ENCODE data around the gene CNOT11. TPM values are rescaled to one million over a fixed set of nuclear protein-coding genes. Genes with fewer than 3 reads are reported as not detected.
"Not testable (repeated sequence)": the region's sequence is repeated elsewhere in the genome, so short reads cannot be mapped to it uniquely, and the experiment has no call there.

The CNOT11 gene
- polyA plus RNA-seq, 1 donor, result 34.3 TPM

DNA sequence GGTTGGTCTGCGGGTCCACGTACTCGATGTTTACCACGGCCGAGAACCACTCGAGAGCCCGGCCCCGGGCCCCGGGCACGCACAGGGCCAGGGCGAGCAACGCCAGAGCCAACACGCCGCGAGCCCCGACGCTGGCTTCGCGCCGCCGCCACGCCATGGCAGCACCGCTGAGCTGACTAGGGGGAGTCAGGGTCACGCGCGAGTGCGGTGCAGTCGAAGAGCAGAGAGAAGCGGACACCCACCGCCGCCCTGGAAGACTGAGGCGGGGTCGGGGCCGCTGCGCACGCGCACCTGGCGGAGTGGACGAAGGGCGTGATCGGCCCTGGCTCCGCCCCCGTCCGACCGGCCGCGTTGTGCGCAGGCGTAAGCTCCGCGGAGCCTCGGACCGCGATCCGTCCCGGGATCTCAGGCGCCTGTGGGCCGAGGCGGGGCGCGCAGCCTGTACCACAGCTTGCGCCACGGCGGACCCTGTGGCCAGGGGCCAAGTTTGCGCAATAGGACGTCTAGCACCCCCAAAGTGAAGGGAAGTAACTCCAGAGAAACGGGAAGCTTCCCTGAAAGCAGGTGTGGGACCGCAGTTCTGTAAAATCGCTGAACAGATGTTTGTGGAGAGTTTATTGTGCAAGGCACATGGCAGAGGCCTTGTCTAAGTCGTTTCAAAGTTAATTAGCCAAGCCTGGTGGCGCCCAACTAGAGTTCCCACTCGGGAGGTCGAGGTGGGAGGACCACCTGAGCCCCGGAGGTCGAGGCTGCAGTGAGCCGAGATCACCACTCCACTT is 55.9 kb downstream of the CNOT11 start, which contains the start of gene RNF149:
TSS of gene RNF149 (minus strand) at position 270 of the 779 bp plus-strand sequence. CDS start at position 157, 113 bp downstream.
- peak; percentile 72 for DNase-seq (ENCODE audit: low read depth)

DNA sequence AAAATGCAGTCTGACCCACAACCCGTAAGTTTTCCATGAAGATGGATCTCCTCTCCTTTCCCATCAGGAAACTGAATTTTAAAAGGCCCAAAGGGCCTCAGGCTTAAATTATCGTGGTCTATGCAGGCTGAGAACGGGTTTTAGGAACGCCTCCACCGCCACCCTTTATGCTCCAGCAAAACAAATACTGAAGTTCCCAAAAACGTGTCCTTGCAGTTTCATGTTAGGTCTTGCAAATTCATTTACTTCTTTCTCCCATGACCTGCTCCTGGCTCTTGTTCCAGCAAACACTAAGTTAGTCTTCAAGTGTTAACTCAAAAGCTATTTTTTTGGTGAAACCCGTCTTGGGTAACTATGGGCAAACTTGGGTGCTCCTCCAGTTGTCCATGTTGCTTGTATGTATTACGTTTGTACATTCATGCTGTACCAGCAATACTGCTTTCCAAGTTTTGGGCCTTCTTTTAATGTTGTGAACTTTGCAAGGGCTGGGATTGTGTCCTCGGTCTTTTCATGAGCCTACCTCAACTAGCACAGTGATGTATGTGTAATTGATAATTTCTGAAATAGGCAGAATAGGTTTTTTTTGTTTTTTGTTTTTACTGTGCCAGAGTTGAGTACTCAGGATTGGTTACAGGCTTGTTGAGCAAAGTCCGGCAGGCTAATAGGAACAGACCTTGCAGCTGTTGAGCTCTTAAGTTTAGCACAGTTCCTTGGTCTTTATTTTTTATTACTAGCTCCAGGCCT is 57.6 kb downstream of the CNOT11 start:
- no peak for DNase-seq (ENCODE audit: low read depth)

DNA sequence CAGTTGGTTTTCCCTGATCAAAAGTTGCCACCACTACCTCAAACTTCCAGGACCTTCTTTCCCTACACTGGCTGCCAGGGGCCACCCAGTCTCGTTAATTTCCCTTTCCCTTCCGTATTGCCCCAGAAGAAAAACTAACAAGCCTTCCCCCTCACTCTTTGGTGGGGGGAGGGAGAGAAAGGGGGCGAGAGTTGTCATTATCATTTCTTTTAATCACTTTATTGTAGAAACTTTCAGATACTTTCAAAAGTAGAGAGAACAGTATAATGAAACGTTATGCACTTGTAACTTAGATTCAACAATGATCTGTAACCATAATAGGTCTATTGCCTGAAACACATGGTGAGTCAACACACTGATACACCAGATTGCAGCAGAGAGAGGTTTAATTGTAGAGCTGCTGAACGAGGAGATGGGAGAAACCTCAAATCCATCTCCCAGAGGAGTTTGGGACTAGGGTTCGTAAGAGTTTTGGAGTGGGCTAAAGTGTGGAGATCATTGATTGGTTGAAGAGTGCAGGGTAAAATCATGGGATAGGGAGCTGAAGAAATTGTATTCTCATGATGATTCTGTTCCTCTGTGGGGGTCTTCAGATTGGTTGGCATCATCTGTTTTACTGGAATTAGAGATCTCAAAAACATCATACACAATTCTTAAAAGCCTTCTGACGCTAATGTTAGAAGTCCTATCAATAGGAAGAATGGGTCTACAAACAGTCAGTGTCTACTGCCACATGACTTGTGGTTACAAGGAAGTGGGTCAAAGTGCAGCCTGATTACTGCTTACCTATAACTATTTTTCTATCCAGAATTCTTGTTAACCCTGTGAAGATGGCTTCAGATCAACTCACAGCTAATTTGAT is 58.4 kb downstream of the CNOT11 start:
- DNase-seq (ENCODE audit: low read depth), result no peak

- no peak for DNase-seq (ENCODE audit: low read depth)
Measured at GRCh38 chr2:101311696-101312017, 59.0 kb downstream of the CNOT11 start.

- not testable (repeated sequence) for DNase-seq (ENCODE audit: low read depth)
Measured at GRCh38 chr2:101316568-101316967, 63.9 kb downstream of the CNOT11 start.

Other genes with a start within 250 kb of the CNOT11 start
- 26.2 TPM for gene TBC1D8, start 101.5 kb upstream of the CNOT11 start, polyA plus RNA-seq (ENCODE audit: insufficient read length)
- gene RNF149, start 55.8 kb downstream of the CNOT11 start, polyA plus RNA-seq (ENCODE audit: insufficient read length), result 36.2 TPM
- 3.9 TPM for gene CREG2, start 134.6 kb downstream of the CNOT11 start, polyA plus RNA-seq (ENCODE audit: insufficient read length)
- gene RFX8, start 222.2 kb downstream of the CNOT11 start, polyA plus RNA-seq (ENCODE audit: insufficient read length), result 2.1 TPM

Measured in forelimb muscle (tissue), 1 donor.